Rectal smooth muscle tissue (tissue), 1 donor: ENCODE results near the gene CNGA4.
"Not testable (repeated sequence)": the region's sequence is repeated elsewhere in the genome, so short reads cannot be mapped to it uniquely, and the experiment has no call there.

ENCODE experiments used
- H3K27ac ChIP-seq: one replicate; pipeline ENCODE4 v1.7.0; 2013; ENCODE audit warnings: low read depth, low read length, inconsistent platforms
- H3K27me3 ChIP-seq: one replicate; pipeline ENCODE4 v1.7.0; 2013; ENCODE audit warnings: low read length; ENCODE audit not compliant: control insufficient read depth, insufficient read depth
- H3K36me3 ChIP-seq: one replicate; pipeline ENCODE4 v1.7.0; 2013; ENCODE audit warnings: low read length; ENCODE audit not compliant: control insufficient read depth, insufficient read depth
- H3K4me1 ChIP-seq: one replicate; pipeline ENCODE4 v1.7.0; 2013; ENCODE audit warnings: low read length; ENCODE audit not compliant: control insufficient read depth, insufficient read depth
- H3K4me3 ChIP-seq: one replicate; pipeline ENCODE4 v1.7.0; 2013; ENCODE audit warnings: low read length
- H3K9ac ChIP-seq: one replicate; pipeline ENCODE4 v1.7.0; 2013; ENCODE audit warnings: low read length

CNGA4 gene

DNA sequence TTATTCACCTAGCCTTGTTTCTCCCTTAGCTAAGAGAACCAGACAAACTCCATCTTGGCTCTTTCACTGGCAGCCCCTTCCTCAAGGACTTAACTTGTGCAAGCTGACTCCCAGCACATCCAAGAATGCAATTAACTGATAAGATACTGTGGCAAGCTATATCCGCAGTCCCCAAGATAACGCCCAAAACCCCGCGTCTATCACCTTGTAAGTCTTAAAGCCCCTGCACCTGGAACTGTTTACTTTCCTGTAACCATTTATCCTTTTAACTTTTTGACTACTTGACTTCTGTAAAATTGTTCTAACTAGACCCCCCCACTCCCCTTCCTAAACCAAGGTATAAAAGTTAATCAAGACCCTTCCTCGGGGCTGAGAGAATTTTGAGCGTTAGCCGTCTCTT is 41.9 kb downstream of the CNGA4 start:
- not testable (repeated sequence) for H3K9ac ChIP-seq, H3K4me1 ChIP-seq, H3K27ac ChIP-seq, H3K27me3 ChIP-seq, H3K4me3 ChIP-seq, H3K36me3 ChIP-seq

DNA sequence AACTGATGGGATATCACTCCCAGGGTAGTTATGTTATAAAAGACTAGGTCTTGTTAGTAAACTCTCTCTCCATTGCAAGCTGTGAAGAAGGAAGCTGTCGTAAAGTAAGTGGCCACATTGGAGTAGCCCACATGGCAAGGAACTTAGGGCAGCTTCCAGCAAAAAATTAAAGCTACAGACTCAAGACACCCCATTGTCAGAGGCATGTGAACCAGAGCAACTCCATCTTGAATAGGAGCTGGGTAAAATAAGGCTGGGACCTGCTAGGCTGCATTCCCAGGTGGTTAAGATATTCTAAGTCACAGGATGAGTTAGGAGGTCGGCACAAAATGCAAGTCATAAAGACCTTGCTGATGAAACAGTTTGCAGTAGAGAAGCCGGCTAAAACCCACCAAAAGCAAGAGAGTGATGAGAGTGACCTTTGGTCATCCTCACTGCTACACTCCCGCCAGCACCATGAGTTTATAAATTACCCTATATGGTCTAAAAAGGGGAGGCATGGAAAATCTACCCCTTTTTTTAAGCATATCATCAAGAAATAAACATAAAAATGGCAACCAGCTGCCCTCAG is 44.6 kb downstream of the CNGA4 start:
- Histone ChIP-seq H3K4me1 (no peaks in the 10 kb centered on the region), H3K27me3 (no peaks in the 10 kb centered on the region), H3K27ac (no peak overlapping the region), H3K9ac (no peak overlapping the region), H3K4me3 (no peak overlapping the region), H3K36me3 (no peaks in the 10 kb centered on the region)

DNA sequence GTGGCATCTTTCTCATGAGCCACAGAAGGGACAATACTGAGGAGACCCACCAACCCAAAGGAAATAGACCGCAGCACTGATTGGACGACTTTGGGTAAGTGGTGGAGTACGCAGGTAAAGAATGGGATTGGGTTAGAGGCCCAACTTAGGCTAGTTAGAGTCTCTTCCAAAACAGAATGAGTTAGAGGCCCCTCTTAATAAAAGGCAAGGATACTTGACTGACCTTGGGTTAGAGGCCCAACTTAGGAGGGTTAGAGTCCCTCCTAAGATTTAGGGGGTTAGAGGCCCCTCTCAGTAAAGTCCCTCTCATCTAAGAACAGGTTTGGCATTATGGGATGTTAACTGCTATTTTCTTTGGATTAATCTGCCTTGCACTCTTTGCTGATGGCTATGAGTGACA is 45.4 kb downstream of the CNGA4 start:
- H3K36me3 ChIP-seq, result no peaks in the 10 kb centered on the region
- H3K27ac ChIP-seq, result no peak overlapping the region
- H3K27me3 ChIP-seq, result no peaks in the 10 kb centered on the region
- H3K4me3 ChIP-seq, result no peak overlapping the region
- H3K9ac ChIP-seq, result no peak overlapping the region
- H3K4me1 ChIP-seq, result no peaks in the 10 kb centered on the region

DNA sequence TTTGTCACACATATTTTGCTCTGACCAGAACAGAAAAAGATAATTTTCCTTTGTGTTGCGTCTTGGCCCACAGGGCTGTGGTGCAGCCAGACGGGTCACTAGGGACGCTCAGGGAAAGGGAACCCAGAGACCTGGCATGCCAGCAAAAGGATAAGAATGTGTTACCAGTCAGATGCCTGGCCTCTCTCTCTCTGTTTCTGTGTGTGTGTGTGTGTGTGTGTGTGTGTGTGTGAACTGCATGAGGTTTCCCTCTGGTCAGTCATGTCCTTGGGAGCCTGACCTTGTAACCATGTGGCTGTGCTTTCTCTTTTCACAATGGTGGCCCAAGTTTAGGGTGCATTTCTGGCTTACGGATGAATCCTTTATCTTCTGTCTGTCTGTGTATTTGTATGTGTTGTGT is 46.1 kb downstream of the CNGA4 start:
- H3K27ac ChIP-seq, result no peak overlapping the region
- H3K27me3 ChIP-seq, result no peaks in the 10 kb centered on the region
- H3K9ac ChIP-seq, result no peak overlapping the region
- no peaks in the 10 kb centered on the region for H3K36me3 ChIP-seq
- H3K4me1 ChIP-seq, result no peaks in the 10 kb centered on the region
- H3K4me3 ChIP-seq, result no peak overlapping the region
